Measurements from ENCODE around the gene IGFBPL1.
"Not testable (repeated sequence)": the region's sequence is repeated elsewhere in the genome, so short reads cannot be mapped to it uniquely, and the experiment has no call there.

IGFBPL1 gene

DNA sequence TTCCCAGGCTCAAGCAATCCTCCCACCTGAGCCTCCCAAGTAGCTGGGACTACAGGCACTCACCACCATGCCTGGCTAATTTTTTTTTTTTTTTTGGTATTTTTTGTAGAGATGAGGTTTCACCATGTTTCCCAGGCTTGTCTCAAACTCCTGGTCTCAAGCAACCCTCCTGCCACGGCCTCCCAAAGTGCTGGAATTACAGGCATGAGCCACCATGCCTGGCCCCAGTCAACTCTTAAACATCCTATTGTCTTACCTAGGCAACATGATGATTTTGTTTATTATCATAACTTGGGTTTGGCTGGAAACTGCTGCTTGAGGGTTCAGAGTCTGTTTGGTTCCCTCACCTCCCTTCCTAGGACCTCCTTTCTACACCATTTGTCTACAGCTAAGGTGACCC, 25.1 kb downstream of the IGFBPL1 start:
- not testable (repeated sequence) for DNase-seq

- no peak for DNase-seq
These were observed 27.9 kb downstream of the IGFBPL1 start for GRCh38 chr9:38396371-38396671.

DNA sequence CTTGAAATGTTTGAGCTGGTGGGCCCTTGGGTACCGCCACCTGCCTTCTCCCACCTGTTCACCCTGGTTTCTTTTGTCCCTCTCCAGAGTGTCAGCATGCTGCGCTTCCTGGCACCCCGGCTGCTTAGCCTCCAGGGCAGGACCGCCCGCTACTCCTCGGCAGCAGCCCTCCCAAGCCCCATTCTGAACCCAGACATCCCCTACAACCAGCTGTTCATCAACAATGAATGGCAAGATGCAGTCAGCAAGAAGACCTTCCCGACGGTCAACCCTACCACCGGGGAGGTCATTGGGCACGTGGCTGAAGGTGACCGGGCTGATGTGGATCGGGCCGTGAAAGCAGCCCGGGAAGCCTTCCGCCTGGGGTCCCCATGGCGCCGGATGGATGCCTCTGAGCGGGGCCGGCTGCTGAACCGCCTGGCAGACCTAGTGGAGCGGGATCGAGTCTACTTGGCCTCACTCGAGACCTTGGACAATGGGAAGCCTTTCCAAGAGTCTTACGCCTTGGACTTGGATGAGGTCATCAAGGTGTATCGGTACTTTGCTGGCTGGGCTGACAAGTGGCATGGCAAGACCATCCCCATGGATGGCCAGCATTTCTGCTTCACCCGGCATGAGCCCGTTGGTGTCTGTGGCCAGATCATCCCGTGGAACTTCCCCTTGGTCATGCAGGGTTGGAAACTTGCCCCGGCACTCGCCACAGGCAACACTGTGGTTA, 28.4 kb downstream of the IGFBPL1 start:
- no peak for DNase-seq

DNA sequence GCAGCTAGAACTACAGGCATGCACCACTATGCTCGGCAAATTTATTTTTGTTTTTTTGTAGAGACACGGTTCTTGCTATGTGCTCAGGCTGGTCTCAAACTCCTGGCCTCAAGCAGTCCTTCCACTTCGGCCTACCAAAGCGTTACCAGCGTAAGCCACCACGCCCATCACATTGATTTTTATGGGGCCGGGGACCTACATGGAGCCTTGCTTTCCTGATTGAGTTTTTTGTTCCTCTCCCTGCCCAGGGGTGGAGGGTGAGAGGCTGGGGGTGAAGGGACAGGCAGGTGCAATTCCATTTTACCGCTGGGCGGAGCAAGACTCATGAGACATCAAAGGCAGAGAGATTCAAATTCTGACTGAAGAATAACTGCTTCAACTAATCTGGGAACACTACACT, 29.8 kb downstream of the IGFBPL1 start:
- DNase-seq, result no peak

DNA sequence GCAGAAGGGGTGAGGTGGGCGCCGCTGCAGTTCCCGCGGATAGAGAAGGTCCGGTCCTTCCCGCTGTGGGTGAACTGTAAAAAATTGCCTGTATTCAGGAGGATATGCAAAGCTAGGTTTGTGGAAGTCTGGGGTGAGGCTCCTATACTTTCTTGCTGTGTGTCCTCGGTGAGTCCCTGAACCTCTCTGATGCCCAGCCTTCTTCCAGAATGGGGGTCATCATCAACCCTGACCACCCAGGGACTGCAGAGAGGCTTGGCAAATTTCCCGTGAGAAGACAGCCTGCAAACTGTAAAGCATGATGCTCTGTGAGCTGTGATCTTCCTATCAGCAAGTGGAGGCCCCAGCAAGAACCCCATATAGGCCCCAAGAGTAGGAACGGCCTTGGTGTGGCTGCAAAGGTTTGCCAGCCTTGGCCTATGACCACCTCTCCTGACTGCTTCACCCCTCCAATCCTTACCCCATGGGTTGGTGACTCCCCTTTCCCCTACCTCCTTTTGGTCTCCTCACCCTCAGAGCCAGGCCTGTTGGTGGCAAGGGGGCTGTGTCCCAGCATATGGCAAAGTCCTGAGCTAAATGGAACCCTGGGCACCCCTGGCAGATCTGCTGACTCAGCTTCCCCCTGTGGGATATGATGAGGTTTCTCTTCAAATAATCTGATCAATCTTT, 31.0 kb downstream of the IGFBPL1 start:
- DNase-seq, result peak in 1 of 51 donors; percentile 6

DNA sequence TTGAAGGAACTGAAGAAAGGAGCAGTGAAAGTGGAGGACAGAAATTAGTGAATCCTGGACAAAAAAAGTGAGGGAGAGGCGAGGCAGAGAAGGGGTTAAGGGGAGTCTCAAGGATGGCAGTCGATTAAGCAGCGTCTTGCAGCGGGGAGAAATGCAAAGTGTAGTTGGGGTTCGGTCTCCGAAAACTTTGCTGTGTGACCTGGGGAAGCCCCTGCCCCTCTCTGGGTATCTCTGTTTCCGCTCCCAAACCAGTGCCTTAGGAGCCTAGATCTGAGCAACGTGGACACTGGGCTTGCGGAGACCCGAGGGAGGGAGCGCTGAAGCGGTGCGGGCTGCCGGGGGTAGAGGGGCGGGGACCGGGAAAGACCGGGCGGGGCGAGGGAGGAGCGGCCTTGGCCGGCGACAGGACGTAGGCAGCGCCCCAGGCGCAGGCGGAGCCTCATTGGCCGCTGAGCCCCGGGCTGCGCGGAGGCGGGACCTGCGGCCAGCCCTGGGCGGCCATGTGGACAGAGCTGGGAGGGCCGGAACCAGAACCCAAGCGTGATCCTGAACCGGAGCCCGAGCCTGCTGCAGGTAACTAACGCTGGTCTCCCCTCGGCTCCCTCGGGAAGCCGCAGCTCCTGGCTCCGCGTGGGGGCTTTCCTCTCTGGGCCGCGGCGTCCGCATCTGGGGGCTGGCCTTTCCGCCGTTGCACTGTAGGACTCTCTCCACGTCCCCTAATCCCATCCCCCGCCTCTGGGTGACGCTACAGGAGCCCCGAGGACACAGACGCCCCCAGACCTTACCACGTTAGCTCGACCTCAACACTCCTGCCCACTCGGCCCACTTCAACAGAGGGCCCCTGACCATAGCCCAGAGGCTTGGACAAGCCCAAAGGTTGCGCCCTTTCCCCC, 31.8 kb downstream of the IGFBPL1 start, which contains the start of gene ALDH1B1:
ALDH1B1 (plus strand) TSS at position 468 of the 893 bp plus-strand sequence. CDS start 3,047 bp downstream, outside the sequence.
- peak in 49 of 51 donors; percentile 24 to 85 (median 63) for DNase-seq

GRCh38 chr9:38391278-38392118, 32.8 kb downstream of the IGFBPL1 start:
- no peak for DNase-seq

DNA sequence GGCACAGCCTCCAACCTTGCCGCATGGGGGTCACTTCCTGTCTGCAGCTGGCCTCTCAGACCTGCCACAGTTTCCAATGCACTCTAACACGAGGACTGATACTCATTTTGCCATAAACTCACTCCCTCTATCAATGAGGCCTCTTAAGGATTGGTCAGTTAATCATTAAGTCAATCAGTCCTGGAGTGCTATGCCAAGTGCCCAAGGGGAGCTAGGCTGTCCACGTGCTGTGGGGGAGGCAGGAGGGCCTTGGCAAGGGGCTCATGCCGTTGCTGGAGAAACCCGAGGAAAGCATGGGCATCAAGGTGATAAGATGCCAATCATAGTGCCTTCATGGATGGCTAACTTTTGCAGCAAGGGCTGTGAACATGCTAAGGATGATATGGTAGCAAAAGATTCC, 33.4 kb downstream of the IGFBPL1 start:
- DNase-seq, result no peak

- no peak for DNase-seq
These were observed 33.8 kb downstream of the IGFBPL1 start for GRCh38 chr9:38390442-38390841.

DNA sequence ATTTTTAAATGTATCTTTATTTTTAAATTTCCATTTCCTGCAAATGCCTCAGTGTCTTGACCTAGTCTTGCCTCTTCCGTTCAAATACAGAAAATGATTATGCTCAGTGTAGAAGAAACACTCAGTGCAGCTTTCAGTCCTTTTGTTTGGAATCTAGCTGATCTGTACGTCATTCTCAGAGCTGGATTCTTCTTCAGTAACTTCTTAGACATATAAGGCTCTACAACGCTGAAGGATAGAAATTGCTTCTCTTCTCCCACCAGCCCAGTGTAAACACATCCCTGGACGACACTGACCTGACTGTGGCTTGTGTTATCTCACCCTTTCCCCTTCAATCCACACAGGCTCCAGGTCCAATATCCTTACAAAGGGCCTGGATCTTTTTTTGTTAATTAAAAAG, 34.9 kb downstream of the IGFBPL1 start:
- no peak for DNase-seq

- no peak for DNase-seq
These were observed 35.7 kb downstream of the IGFBPL1 start for GRCh38 chr9:38388283-38389223.

DNA sequence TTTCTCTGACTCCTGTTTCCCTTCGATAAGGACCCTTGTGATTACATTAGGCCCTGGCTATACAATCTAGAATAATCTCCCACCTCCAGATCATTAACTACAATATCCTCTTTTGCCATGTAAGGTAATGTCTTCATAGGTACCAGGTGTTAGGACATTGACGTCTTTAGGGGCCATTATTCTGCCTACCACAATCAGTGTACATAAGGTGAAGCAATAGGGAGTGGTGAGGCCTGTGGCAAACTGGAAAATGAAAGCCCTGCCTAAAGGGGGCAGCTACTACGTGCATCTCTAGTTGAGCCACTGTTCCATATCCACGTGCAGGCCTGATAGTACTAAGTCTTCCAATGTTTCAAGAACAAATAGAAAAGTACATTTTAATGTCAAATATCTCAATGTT, 36.5 kb downstream of the IGFBPL1 start:
- DNase-seq, result no peak

- DNase-seq, result no peak
These were observed 37.2 kb downstream of the IGFBPL1 start for GRCh38 chr9:38387066-38387465.

DNA sequence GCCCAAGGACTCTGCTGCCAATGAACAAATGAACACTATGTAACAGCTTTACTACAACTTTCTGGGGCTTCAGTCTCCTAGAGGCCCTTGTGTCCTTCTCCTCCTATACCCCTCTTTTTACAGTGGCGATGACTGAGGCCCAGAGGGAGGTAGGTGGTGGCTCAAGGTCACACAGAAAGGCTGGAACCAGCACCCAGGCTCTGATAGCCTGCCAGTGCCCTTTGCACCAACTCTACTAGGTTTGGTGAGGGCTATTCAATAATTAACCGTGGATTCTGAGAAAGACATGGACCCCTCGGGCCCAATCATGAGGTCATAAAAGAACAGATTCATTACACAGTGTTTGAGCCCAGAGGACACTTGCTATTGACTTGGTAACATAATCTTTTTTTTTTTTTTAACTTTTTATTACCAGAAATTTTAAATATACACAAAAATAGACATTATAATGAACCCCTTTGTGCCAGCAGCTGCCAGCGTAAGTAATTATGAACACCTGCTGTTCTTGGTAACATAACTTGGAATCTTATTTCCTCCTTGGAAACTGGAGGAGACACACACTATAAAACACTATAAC, 37.8 kb downstream of the IGFBPL1 start:
- DNase-seq, result no peak

DNA sequence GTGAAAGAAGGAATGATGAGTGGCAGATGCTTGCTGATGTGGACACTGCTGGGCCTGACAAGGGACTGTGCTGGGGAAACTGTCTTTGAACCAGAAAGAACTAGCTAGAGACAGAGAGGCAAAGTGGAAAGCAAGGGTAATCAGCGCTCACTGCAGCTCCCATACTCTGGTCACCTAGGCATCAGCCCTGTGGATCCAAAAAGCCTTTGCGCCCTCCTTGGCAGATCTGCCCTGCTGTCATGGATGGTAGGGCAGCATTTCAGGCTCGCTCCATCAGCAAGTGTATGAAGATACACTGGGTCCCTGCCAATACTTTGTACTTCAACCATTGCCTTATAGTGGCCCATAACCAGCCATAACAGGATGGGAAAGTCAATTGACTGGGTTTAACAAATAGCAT, 38.4 kb downstream of the IGFBPL1 start:
- no peak for DNase-seq

GRCh38 chr9:38384990-38385848, 39.0 kb downstream of the IGFBPL1 start:
- no peak for DNase-seq

- no peak for DNase-seq
These were observed 42.1 kb downstream of the IGFBPL1 start for GRCh38 chr9:38382141-38382540.

DNA sequence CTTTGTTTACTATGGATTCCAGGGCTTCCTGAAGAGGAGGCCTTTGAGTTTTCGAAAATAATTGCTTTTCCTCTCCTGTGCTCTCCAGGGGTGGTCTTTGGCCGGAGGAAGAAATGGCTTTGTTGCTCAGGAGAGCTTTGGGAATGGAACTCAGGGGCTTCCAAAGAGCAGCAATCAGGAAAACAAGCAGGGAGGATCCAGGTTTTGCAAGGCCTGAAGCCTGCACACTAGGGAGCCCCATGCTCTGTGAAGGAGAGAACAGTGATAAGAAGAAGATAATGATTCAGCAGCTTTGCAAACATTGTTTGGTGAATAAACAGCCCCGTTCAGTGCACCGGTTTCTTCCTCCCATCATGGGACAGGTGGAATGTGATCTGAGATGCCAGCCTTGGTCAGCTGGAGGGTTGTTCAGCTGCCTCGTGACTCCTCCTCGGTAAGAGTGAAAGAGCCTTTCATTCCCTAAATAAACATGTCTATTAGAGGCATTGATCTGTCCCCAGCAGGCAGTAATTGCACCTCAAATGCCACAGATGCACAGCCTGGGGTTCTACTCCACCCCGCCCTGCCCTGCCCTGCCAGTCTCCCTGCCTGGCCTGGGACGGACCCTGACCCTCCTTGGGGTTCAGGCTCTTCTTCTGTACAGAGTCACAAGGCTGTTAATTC, 43.3 kb downstream of the IGFBPL1 start:
- DNase-seq, result peak in 4 of 51 donors; percentile 4 to 18 (median 10)
